T1000 (cell line): ENCODE data around the gene ABCC3.
A peak's percentile ranks its signal among the peaks of the same experiment; 100 is the strongest.

Experiments
- DNase-seq: peaks from one replicate; lab custom pipeline; 2025; ENCODE audit warnings: mixed read lengths; lab: John Stamatoyannopoulos, UW

The ABCC3 gene

DNA sequence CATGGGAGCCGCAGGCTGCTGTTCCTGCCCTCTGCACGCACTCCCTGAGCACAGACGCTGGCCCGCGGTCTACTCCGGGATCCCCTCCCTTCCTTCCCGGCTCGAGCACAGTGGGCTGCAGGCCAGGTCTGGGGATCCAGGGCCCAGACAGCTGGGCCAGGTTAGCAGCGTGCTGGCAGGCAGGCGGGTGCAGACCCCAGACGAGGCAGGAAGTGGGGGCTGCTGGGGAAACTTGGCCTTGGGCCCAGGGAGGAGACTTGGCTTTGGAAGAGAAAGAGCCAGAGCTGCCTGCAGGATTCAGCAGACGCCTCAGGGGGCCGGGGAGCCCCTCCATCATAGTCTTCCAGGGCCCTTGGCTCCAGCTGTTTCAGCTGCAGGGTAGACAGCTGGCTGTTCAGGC is 30.2 kb upstream of the ABCC3 start:
- DNase-seq: no peak

GRCh38 chr17:50605429-50605828 is 29.3 kb upstream of the ABCC3 start:
- DNase-seq: no peak

GRCh38 chr17:50607522-50608175 is 27.0 kb upstream of the ABCC3 start:
- no peak for DNase-seq

- no peak for DNase-seq
Measured at GRCh38 chr17:50608700-50609379, 25.8 kb upstream of the ABCC3 start.

DNA sequence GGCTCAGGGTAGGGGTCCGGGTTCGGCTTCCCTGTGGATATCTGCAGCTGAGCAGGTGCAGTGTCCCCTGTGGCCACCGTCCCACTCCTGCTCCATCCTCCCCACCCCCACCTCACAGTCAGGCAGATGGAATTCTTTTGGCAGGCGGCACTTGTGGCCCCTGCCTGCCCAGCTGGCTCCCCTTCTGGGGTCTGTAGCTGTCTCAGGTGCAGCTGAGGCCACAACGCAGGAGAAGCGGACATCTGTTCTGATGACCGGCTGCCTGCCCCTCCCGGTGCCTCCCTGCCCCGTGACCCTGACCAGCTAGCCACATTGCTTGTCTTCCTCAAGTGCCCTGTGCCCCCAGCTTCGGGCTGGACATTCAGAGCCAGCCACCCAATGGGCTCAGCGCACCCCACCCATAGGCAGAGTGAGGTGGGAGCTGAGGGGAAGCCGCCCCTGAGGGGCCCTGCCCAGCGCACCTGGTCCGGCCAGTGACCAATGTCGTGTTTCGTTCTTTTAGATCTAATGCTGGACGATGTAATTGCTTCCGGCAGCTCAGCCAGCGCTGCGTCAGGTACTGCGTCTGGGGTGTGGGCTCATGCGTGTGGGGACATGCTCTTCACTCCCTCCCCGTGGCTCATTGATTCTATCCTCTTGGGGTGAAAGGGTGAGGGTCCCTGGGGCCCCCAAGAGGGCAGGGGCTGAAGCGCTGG is 25.2 kb upstream of the ABCC3 start:
- no peak for DNase-seq

- no peak for DNase-seq
Measured at GRCh38 chr17:50611634-50612033, 23.0 kb upstream of the ABCC3 start.

GRCh38 chr17:50612281-50612680 is 22.4 kb upstream of the ABCC3 start:
- DNase-seq: no peak

- DNase-seq: no peak
Measured at GRCh38 chr17:50613007-50613992, 21.4 kb upstream of the ABCC3 start.

DNA sequence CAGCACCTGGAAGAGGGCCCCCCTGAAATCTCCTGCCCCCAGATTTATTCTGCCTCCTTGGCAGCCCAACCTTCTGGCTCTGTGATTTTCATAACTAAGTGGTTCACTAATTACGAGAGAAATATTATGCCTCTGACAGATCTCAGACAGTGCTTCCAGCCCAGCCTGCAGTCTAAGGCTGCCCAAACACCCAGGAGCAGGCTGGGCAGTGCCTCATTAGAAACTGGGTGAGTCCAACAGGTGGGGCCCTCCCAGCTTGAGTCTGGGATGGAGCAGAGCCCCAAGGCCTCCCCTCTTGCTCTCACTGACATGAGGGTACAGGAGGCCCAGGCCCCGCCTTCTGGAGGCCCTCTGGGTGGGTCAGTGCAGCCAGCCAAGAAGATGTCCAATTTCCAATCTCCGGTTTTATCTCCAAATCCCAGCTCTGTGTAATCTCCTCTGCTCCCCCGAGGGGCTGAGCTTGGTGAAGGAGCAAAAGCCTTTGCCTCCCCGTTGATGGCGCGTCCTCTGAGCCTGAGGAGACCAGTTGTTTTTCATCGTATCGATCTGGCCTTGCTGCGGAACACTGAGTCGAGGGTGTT is 20.1 kb upstream of the ABCC3 start:
- no peak for DNase-seq

GRCh38 chr17:50615828-50616227 is 18.9 kb upstream of the ABCC3 start:
- no peak for DNase-seq

GRCh38 chr17:50618300-50618699 is 16.4 kb upstream of the ABCC3 start:
- DNase-seq: no peak

DNA sequence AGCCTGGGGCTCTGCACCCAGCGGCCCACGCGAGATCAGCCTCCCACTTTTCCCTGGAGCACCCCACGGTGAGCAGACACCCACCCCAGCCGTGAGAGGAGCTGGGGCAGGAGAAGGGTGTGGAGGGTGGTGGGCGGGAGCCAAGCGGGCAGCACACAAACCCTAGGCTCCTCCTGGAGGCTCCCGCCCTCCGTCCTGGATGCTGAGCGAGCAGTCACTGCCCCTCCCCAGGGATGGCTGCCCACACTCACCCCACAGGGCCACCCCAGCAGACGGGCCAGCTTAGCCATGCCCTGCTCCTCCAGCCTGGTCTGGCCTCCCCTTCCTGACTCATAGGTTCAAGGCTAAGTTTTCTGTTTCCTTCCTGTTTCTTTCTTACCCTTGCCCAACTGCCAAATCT is 15.7 kb upstream of the ABCC3 start:
- no peak for DNase-seq

DNA sequence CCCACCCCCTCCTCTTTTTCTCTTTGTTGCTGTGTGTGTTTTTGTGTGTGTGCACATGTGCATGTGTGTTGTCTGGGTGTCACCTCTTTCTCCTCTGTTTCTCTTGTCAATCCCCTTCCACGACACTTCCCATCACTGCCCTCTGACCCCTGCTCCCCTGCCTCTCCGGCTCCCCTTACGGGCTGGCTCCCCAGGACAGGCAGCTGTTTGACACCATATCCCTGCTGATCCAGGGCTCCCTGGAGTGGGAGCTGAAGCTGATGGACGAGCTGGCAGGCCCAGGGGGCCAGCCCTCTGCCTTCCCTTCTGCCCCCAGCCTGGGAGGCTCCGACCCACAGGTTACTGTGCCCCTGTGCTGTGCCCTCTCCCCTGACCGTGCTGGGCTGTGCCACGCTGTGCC is 15.2 kb upstream of the ABCC3 start:
- no peak for DNase-seq

GRCh38 chr17:50620237-50620636 is 14.4 kb upstream of the ABCC3 start:
- DNase-seq: no peak

GRCh38 chr17:50620858-50621257 is 13.8 kb upstream of the ABCC3 start:
- DNase-seq: no peak

- no peak for DNase-seq
Measured at GRCh38 chr17:50621574-50622031, 13.1 kb upstream of the ABCC3 start.

GRCh38 chr17:50624321-50624934 is 10.3 kb upstream of the ABCC3 start:
- no peak for DNase-seq

DNA sequence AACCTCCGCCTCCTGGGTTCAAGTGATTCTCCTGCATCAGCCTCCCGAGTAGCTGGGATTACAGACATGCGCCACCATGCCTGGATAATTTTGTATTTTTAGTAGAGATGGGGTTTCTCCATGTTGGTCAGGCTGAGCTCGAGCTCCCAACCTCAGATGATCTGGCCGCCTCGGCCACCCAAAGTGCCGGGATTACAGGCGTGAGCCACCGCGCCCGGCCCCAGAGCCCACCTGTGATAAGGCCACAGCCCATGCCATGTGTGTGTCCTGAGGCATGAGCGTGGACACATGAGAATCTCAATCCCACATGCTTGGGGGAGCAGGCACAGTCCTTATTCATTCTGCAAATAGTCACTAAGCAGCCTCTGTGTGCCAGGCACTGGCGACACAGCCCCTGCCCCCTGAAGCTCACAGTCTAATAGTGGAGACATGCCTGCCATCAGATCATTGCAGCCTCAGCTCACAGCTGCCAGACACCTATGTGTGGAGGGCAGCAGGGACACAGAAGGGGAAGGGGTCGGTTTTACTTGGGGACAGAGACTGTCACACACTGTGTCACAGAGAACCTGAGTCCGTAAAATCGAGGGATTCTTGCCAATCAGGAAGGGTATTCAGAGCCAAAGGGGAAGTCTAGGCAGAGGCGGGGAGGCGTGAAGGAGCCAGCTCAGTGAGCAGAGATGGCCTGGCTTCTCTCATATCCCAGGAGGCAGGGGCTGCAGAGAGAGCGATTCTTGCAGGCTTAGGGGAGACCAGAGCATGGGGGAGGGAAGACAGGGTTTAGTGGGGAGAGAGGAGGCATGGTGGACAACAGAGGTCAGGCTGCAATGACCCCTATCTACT is 9.4 kb upstream of the ABCC3 start:
- DNase-seq: no peak

DNA sequence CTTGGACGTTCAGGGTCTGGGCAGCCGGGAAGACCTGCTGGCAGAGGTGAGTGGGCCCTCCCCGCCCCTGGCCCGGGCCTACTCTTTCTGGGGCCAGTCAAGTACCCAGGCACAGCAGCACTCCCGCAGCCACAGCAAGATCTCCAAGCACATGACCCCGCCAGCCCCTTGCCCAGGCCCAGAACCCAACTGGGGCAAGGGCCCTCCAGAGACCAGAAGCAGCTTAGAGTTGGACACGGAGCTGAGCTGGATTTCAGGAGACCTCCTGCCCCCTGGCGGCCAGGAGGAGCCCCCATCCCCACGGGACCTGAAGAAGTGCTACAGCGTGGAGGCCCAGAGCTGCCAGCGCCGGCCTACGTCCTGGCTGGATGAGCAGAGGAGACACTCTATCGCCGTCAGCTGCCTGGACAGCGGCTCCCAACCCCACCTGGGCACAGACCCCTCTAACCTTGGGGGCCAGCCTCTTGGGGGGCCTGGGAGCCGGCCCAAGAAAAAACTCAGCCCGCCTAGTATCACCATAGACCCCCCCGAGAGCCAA is 8.6 kb upstream of the ABCC3 start:
- peak; percentile 24 for DNase-seq
